Naive B cell (primary cell): ENCODE measurements around the gene UQCRHL. TPM values are rescaled to one million over a fixed set of nuclear protein-coding genes. Genes with fewer than 3 reads are reported as not detected.

ENCODE experiments used
- ATAC-seq, 2 donors: fragments of 150-1000 bp; cut with Tn5 transposase; 2 replicates each; pipeline ENCODE4 v1.10.0; 2021; ENCODE audit warnings: low read depth in 2 of 2, mild to moderate bottlenecking in 2 of 2, moderate library complexity in 2 of 2
- DNase-seq: peaks from one replicate; pipeline ENCODE4 v3.0.0; 2022
- H3K27ac Mint-ChIP-seq, 6 donors: one replicate each; pipeline ENCODE4 v1.8.0; 2020 to 2022; ENCODE audit warnings: mild to moderate bottlenecking in 6 of 6, mixed read lengths in 6 of 6, moderate library complexity in 5 of 6, inconsistent platforms in 2 of 6
- H3K27me3 Mint-ChIP-seq, 3 donors: one replicate each; pipeline ENCODE4 v1.8.0; 2021 to 2022; ENCODE audit warnings: mixed read lengths in 3 of 3, mild to moderate bottlenecking in 1 of 3
- H3K36me3 Mint-ChIP-seq, 2 donors: one replicate each; pipeline ENCODE4 v1.8.0; 2020 to 2022; ENCODE audit warnings: mixed read lengths in 2 of 2, inconsistent platforms in 1 of 2, mild to moderate bottlenecking in 1 of 2
- H3K4me1 Mint-ChIP-seq, 3 donors: one replicate each; pipeline ENCODE4 v1.8.0; 2020 to 2022; ENCODE audit warnings: mixed read lengths in 3 of 3, inconsistent platforms in 1 of 3, mild to moderate bottlenecking in 1 of 3, moderate library complexity in 1 of 3
- H3K4me3 Mint-ChIP-seq, 8 donors: one replicate each; pipeline ENCODE4 v1.8.0; 2020 to 2022; ENCODE audit warnings: mild to moderate bottlenecking in 8 of 8, mixed read lengths in 8 of 8, moderate library complexity in 8 of 8, inconsistent platforms in 2 of 8
- H3K9me3 Mint-ChIP-seq, 7 donors: one replicate each; pipeline ENCODE4 v1.8.0; 2020 to 2022; ENCODE audit warnings: mixed read lengths in 7 of 7, mild to moderate bottlenecking in 5 of 7, inconsistent platforms in 2 of 7, moderate library complexity in 1 of 7
- polyA plus RNA-seq, 6 donors: library from polyadenylated mRNA; unstranded; fragments of 300-500 nt; fragmentation: Illumina TruSeq; gene quantifications; one replicate each; pipeline ENCODE4 v1.2.3, GENCODE V29; 2021; ENCODE audit warnings: low read depth in 6 of 6

UQCRHL gene
- polyA plus RNA-seq, 6 donors from 2014 or later: 0.11 to 1.3 (median 0.94) TPM

DNA sequence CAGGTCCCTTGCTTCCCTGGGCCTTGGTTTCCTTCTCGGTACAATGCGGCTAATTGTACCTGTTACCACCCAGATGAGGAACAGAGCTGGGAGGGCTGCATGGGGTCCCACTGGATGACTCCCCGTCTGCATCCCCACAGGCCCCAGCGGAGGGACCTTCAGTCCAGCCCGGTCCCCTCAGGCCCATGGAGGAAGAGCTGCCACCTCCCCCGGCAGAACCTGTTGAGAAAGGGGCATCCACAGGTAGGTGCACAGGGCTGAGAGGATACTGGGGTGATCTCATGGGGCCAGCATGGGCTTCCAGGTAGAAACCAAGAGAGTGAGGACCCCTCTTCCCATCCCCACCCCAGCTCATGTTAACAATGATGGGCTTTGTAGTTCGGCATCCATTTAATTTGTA, 39.1 kb downstream of the UQCRHL start:
- H3K27me3 Mint-ChIP-seq: peaks cover 9 to 51% (median 45%) of the 10 kb centered on the region in 3 donors
- no peak for DNase-seq
- no peak for ATAC-seq

DNA sequence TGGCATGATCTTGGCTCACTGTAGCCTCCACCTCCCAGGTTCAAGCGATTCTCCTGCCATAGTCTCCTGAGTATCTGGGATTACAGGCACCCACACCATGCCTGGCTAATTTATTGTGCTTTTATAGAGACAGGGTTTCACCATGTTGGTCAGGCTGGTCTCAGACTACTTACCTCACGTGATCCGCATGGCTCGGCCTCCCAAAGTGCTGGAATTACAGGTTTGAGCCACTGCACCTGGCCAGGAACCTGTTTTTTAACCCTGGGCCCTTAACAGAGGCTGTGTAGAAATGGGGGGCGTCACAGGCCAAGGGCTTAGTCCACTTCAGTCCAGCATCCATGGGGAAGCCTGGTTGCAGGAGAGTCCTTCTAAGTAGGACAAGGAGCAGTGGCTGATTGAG, 39.5 kb downstream of the UQCRHL start:
- Mint-ChIP-seq H3K4me1 (no peaks in the 10 kb centered on the region), H3K27ac (no peak overlapping the region), H3K27me3 (peaks cover 9 to 51% (median 47%) of the 10 kb centered on the region in 3 donors), H3K9me3 (no peaks in the 10 kb centered on the region), H3K36me3 (no peaks in the 10 kb centered on the region), H3K4me3 (no peak overlapping the region)
- DNase-seq (no peak), ATAC-seq (no peak)

More for the DNA sequence above, 39.1 kb downstream of the UQCRHL start:
- no peak overlapping the region for H3K27ac Mint-ChIP-seq
- H3K4me3 Mint-ChIP-seq: no peak overlapping the region
- no peaks in the 10 kb centered on the region for H3K4me1 Mint-ChIP-seq
- H3K36me3 Mint-ChIP-seq: no peaks in the 10 kb centered on the region
- no peaks in the 10 kb centered on the region for H3K9me3 Mint-ChIP-seq

- peaks cover 20 to 55% (median 47%) of the 10 kb centered on the region in 3 donors for H3K27me3 Mint-ChIP-seq
- no peak for DNase-seq
- H3K9me3 Mint-ChIP-seq: no peaks in the 10 kb centered on the region
- no peaks in the 10 kb centered on the region for H3K36me3 Mint-ChIP-seq
- ATAC-seq: no peak
- H3K4me1 Mint-ChIP-seq: no peaks in the 10 kb centered on the region
- no peak overlapping the region for H3K27ac Mint-ChIP-seq
- H3K4me3 Mint-ChIP-seq: peak overlapping the region in 1 of 8 donors; percentile 70
These were observed 41.8 kb downstream of the UQCRHL start for GRCh38 chr1:15765495-15766194.

DNA sequence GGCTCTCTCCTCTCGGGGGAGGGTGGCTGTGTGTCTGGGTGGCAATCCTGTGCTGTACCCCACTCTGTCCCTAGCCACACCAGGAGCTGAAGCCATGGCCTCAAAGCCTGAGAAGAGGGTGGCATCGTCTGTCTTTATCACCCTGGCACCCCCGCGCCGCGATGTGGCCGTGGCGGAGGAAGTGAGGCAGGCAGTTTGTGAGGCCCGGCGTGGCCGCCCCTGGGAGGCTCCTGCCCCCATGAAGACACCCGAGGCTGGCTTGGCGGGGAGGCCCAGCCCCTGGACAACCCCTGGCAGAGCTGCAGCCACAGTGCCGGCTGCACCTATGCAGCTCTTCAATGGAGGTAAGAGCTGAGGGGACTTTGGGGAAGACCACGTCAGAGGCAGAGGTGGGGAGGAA, 42.6 kb downstream of the UQCRHL start:
- Mint-ChIP-seq H3K4me1 (no peaks in the 10 kb centered on the region), H3K27me3 (peaks cover 20 to 56% (median 48%) of the 10 kb centered on the region in 3 donors), H3K9me3 (no peaks in the 10 kb centered on the region), H3K36me3 (no peaks in the 10 kb centered on the region), H3K4me3 (no peak overlapping the region), H3K27ac (no peak overlapping the region)
- ATAC-seq (no peak), DNase-seq (no peak)

DNA sequence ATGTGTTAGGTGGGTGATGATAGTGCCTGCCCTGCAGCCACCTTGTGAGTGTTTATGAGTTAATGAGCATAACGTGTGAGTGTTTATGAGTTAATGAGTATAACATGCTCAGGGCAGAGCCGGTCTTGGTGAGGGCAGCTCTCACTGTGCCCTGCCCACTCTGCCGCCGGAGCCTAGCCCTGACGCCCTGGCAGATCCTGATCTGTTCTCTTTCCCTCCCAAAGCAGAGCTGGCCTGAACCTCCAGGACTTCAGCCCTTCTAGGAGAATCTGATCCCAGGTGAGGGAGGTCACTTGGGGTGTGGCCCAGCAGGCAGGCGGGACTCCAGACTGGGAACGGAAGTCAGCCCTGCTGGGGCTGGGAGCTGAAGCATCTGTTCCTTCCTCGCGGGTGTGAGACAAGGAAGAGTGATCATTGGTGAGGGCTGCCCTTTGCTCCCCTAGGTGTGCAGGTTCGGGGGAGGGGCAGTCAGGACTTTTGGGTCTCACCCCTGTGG, 43.1 kb downstream of the UQCRHL start:
- ATAC-seq: no peak
- Mint-ChIP-seq H3K27ac (no peak overlapping the region), H3K36me3 (no peaks in the 10 kb centered on the region)

GRCh38 chr1:15762546-15762945, 44.9 kb downstream of the UQCRHL start:
- Mint-ChIP-seq H3K9me3 (no peaks in the 10 kb centered on the region), H3K4me1 (peaks cover 5 to 9% (median 7%) of the 10 kb centered on the region in 3 donors), H3K27ac (no peak overlapping the region), H3K36me3 (no peaks in the 10 kb centered on the region), H3K4me3 (peak overlapping the region in 1 of 8 donors; percentile 10), H3K27me3 (peaks cover 23 to 64% (median 63%) of the 10 kb centered on the region in 3 donors)
- DNase-seq (no peak), ATAC-seq (no peak)

More for the DNA sequence above, 43.1 kb downstream of the UQCRHL start:
- peaks cover 0 to 3% (median 2%) of the 10 kb centered on the region in 3 donors for H3K4me1 Mint-ChIP-seq
- peaks cover 22 to 61% (median 53%) of the 10 kb centered on the region in 3 donors for H3K27me3 Mint-ChIP-seq
- H3K9me3 Mint-ChIP-seq: no peaks in the 10 kb centered on the region
- DNase-seq: no peak
- no peak overlapping the region for H3K4me3 Mint-ChIP-seq

DNA sequence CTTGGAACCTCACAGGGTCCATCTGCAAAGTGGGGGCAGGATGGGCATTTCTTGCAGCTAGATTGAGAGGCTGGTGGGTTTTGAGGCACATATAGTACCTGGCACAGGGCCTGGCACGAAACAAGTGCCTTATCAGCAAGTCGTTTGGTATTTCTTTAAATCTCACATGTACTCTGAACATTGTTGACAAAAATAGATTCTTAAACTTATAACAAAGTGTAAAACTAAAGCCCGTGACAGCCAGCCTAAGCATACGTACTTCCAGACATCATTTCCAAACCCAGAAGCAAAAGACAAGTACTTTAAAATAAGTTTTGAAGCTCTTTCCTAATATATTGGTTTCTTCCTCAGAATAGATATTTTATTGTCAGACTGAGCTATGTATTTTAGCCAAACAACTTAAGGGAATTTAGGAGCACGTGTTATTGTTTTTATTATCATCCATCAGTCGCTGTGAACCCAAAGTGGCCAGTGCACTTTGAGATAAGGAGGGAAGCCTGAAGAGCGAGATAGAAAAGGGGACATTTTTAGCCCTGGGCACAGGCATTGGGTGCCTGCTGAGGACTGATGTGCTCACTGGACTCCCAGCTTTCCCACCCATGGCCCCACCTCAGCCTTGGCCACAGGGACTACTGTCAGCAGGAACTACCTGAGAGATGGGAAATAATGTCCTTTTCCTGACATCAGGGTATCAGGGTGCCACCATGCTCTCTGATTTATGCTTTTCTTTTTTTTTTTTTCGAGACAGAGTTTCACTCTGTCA, 45.9 kb downstream of the UQCRHL start:
- H3K4me3 Mint-ChIP-seq: no peak overlapping the region

DNA sequence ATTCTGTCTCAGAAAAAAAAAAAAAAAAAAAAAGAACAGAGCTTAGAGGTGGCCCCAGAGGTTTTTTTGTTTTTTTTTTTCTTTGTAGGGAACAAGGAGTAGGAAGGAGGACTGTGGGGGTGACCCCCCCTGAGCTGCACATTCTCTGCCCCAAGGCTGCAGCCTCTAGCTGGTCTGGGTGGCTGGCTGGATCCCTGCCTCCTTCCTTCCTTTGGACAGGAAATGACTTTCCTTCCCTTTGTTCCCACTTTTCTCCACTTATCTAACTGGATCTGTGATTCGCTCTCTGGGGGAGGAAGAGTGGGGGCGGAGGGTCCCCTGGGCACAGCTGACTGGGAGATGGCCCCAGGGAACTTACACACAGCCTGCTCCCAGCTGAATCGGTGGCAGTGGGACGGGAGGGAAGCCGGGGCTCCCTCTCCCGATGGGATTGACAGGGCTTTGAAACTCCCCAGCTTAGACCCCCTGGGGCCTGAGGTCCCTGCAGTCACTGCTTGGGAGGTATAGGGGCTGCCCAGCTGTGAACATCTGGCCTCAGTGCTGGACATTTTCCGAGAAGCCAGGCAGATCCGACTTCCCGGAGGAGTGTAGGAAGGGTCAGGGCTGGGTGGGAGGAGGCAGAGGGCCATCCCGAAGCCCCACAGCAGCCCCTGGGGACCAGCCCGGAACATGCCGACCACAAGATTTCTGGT, 46.8 kb downstream of the UQCRHL start:
- Mint-ChIP-seq H3K36me3 (no peaks in the 10 kb centered on the region), H3K27me3 (peaks cover 39 to 77% (median 76%) of the 10 kb centered on the region in 3 donors), H3K4me3 (peak overlapping the region in 1 of 8 donors; percentile 16), H3K9me3 (no peaks in the 10 kb centered on the region), H3K27ac (no peak overlapping the region), H3K4me1 (peaks cover 17 to 22% (median 18%) of the 10 kb centered on the region in 3 donors)
- DNase-seq (no peak), ATAC-seq (no peak)

More for the DNA sequence above, 45.9 kb downstream of the UQCRHL start:
- Mint-ChIP-seq H3K27ac (peak overlapping the region in 1 of 6 donors; percentile 84), H3K4me1 (peaks cover 11 to 17% (median 13%) of the 10 kb centered on the region in 3 donors), H3K36me3 (no peaks in the 10 kb centered on the region), H3K27me3 (peaks cover 33 to 73% (median 72%) of the 10 kb centered on the region in 3 donors), H3K9me3 (no peaks in the 10 kb centered on the region)
- no peak for DNase-seq
- ATAC-seq: no peak

- Mint-ChIP-seq H3K36me3 (no peaks in the 10 kb centered on the region), H3K27ac (no peak overlapping the region), H3K9me3 (peaks cover 0 to 3% (median 0%) of the 10 kb centered on the region in 7 donors), H3K4me1 (peaks cover 17 to 22% (median 18%) of the 10 kb centered on the region in 3 donors), H3K27me3 (peaks cover 35 to 71% (median 69%) of the 10 kb centered on the region in 3 donors), H3K4me3 (peak overlapping the region; percentile 38 to 79 (median 70))
- ATAC-seq: peak; percentile 19 to 21
- no peak for DNase-seq
These were observed 48.3 kb downstream of the UQCRHL start for GRCh38 chr1:15758953-15759661.

DNA sequence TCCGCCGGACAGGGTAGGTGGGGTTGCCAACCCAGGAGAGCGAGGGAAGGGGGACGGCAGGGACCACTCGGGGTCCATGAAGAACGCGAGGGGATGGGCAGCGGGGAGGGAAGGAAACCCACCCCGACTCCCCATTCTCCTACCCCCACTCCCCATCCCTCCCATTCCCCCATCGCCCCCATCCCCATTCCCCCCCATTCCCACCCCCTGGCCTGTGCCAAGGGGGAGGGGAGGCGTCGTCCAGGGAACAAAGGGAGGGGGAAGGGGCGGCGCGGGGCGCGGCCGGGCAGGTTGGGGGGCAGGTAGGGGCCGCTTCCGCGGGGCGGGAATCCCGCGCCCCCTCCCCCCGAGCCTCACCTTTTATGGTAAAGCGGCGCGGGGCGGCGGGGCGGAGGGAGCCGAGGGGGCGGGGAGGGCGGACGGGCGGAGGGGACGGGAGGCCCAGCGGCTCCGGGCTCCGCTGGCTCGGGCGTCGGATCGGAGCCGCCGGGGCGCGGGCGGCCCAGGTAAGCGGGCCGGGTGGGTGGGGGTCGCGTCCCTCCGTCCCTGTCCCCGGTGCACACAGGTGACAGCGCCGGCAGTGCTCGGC, 49.0 kb downstream of the UQCRHL start, which contains the start of gene FBLIM1:
Gene FBLIM1 (plus strand): TSS at position 453 of the 589 bp plus-strand sequence. CDS start 6,189 bp downstream, outside the sequence.
- Mint-ChIP-seq H3K9me3 (peaks cover 0 to 3% (median 0%) of the 10 kb centered on the region in 7 donors), H3K27me3 (peaks cover 38 to 70% (median 70%) of the 10 kb centered on the region in 3 donors), H3K27ac (peak within 1 kb of the TSS in 3 of 6 donors; percentile 39 to 85 (median 63)), H3K4me3 (peak within 1 kb of the TSS; percentile 38 to 82 (median 79)), H3K36me3 (no peaks in the 10 kb centered on the region), H3K4me1 (peaks cover 17 to 22% (median 18%) of the 10 kb centered on the region in 3 donors)
- ATAC-seq (peak; percentile 28), DNase-seq (no peak)

- Mint-ChIP-seq H3K27me3 (peaks cover 38 to 72% (median 70%) of the 10 kb centered on the region in 3 donors), H3K4me1 (peaks cover 17 to 22% (median 18%) of the 10 kb centered on the region in 3 donors), H3K4me3 (peak overlapping the region in 7 of 8 donors; percentile 68 to 82 (median 79)), H3K36me3 (no peaks in the 10 kb centered on the region), H3K27ac (peak overlapping the region in 3 of 6 donors; percentile 39 to 85 (median 63)), H3K9me3 (peaks cover 0 to 3% (median 0%) of the 10 kb centered on the region in 7 donors)
- DNase-seq: no peak
- no peak for ATAC-seq
These were observed 49.7 kb downstream of the UQCRHL start for GRCh38 chr1:15757575-15758342.
